ENCODE data around the gene EFNB1.

The EFNB1 gene

DNA sequence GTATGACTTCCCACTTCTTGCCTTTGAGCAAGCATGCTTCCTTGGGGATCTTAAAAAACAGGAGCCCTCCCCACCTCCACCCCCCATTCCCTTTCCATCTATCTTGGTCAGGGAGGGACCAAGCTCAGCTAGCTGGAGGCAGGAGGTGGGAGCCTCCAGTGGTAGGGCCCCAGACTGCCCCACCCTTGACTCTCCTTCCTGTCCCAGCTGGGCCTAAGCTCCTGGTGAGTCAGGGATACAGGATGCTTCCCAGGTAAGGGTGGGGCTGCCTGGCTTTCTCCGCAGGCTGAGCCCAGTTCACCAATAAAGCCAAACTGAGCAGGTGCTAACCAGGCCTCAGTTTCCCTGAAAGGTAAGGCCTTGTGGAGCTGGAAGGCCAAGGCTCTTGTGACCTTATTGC is 15.2 kb downstream of the EFNB1 start:
- no peak for DNase-seq (ENCODE audit: low spot score)

DNA sequence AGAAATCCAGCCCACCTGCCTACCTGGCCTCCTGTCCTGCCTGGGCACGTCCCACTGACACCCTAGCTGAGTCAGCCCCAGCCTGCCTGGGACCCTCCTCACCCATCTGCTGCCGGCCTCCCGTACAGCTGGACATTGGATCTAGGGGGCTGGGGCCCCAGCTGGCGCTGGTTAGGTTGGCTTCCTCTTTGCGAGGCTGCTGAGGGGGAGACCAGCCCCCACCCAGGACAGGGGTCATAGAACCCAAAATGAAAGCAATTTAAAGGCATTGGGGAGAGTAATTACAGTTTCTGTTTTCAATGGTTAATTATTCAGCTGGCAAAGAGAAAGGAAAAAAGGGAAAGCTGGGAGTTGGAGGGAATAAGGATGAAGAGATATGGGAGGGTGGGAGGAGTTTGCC is 15.8 kb downstream of the EFNB1 start:
- no peak for DNase-seq (ENCODE audit: low spot score)

DNA sequence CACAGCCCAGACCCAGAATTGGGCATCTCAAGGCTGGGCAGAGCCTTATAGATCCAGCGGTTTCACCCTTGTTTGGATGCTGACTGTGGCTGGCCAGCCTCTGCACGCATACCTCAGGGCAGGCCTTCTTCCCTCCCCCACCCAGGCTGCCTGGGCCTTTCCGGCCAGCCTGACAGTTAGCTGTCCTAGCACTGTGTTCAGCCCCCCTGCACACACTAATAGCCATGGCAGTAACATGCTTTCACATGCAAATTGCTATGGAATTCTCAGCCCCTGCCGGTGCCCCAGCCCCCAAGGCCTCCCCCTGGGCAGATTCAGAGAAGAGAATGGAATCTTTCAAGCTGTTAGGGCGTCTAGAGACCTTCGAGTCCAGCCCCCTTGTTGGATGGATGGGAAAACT is 17.7 kb downstream of the EFNB1 start:
- no peak for DNase-seq (ENCODE audit: low spot score)

DNA sequence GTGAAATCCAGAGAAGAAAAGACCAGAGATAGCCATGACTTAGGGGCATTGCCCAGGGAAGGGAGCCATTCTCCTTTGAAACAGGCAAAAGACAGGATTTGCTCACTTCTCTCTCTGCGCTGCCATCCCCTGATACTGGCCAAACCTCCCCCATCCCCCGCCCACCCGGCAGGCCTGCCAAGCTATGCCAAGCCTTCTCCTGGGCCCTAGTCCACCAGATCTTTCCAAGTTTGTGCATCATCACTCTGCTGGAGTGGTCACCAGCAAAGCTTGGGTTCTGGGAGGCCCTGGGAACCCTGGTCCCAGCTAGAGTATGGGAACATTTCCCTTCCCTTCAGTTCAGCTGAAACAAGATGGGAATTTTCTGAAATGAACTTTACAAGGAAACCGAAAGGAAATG is 18.4 kb downstream of the EFNB1 start:
- no peak for DNase-seq (ENCODE audit: low spot score)

DNA sequence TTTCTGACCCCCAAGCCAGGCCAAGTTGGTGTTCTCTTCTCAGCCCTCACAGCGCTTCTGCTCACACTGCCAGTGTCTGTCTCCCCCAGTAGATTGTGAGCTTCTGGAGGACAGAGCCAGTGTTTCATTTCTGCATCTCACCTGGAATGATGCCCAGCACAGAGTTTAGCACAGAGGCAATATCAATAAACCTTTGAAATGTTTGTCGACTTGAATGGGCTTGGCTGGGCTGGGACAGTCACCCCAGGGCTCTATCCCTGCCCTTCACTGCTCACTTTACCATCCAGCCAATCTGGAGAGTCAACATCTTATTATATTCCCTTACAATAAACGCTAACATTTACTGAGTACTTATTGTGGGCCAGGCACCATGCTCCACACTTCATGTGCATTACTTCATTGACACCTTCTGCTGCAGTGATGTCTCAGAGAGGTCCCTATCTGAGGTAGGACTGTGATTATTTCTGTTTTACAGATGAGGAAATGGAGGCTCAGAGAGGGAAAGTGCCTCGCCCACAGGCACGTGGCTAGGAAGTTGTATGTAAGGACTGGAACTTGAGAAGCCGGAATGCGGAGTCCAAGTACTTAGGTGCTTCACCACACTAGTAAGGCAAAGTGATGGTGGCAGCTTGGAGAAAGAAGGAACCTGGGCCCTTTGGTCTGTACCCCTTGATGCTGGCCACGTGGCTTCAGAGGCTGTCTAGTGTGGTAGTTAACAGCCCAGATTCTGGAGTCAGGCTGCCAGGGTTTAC is 19.5 kb downstream of the EFNB1 start:
- DNase-seq (ENCODE audit: low spot score): no peak

DNA sequence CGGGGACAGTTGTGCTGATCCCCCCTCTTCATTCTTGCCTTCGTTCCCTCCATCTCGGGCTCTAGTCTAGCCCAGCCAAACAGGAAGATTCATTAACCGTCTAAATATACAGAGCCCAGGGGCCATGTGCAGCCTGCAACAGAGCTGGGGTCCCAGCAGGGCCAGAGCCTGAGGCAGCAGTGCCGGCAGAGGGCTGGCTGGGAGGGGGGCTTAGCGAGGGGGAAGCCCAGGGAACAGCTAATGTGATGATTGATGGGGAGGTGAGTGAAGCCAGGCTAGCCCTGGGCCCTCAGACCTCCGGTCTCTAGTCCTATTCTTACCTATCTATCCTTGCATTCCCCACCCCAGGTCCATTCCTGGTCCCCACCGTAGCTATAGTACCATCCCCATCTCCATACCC is 22.3 kb downstream of the EFNB1 start:
- DNase-seq (ENCODE audit: low spot score): no peak

DNA sequence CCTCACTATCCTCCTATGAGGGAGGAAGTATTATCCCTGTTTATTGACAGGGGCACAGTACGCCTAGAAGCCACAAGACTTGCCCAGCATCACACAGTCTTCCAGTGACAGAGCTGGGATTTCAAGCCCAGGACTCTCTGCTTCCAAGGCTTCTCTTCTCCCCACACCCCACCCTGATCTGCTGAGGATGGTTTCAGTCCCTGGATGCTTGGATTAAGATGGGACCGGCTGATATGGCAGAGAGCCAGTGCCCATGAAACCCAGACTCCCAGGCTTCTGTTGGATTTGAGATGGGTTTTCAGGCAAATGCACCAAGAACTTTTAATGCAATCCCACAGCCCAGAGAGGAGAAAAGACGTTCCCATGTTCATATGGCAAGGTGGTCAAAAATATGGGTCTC is 23.2 kb downstream of the EFNB1 start:
- no peak for DNase-seq (ENCODE audit: low spot score)

DNA sequence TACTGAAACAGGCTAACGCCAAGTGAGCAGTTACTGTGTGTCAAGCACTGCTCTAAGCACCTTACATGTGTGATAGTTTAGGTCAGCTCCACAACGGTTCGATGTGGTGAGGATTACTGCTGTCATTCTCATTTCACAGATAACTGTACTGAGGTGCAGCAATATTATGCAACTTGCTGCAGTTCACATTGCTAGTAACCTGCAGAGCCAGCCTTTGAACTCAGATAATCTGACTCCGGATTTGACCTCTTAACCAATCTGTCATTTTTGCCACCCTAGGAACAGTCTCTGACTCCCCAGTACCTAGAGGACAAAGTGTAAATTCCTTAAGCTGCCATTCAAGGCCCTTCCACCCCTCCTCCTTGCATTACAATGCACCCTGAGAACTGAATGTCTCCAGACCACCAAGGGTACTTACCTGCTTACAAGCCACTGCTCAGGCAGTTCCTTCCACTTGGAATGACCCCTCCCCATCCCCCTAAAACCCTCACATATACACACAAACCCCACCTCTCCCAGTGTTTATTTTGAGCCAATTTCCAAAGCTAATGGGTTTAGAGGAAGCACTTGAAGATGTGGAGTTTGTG is 24.9 kb downstream of the EFNB1 start:
- no peak for DNase-seq (ENCODE audit: low spot score)

DNA sequence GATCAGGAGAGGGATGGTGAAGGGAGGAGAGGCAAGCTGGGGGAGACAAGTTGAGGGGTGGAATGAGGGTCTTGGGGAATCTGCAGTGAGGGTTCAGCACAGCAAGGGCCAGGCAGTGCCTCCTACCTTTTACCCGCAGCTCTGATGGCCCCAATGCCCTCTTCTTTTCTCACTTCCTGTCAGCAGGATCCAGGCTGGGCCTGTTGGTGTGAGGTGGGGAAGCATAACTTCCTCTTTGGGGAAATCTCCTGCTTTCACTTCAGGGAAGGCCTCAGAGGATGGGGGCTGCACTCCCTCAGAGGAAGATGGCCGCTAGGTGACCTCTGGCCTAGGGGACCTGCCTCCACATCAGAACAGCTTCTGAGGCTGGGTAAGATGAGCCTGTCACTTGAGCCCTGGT is 36.5 kb downstream of the EFNB1 start:
- no peak for DNase-seq (ENCODE audit: low spot score)

DNA sequence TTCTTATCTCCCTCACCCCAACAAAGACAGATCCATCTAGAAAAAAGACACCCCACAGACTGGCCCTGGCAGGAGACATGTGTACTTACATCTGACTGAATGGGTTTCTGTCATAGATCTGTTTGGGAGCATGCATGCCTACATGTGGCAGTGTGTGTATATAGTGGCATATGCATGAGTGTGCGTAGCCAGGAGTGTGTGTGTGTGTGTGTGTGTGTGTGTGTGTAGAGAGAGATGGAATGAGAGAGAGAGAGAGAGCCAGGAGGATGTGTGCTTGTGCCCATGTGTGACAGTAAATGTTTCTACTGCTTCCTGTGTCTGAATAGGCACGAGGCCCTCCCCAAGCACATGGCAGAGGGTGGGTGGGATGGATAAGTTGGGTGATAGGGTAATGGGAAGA is 37.1 kb downstream of the EFNB1 start:
- DNase-seq (ENCODE audit: low spot score): no peak

DNA sequence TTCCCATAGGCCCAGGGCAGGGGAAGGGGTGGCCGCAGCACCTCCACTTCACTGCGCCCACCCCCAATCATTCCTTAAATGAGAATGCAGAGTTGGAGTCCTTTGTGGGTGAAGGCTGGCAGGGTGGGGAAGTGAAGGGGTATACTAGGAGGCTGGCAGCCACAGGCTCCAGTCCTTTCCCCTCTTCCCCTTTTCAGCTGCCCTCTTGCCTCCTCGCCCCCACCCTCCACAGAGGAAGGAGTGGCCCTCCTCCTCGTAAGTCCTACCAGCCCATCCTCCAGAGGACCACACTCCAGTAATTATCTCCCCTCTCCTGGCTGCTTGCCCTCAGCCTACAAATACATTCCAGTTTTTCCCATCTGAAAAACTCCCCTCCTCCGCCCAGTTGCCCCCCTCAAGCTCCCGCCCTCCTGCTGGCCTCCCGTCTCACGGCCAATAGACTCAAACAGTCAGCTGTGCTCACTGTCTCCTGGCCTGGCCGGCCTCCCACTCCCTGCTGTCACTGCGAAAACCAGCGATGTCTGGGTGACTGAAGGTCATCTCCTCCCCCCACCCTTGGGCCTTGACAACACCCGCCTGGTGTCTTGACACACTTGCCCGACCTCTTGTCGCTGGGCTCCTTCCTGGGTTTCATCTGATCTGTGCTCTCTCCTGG is 38.8 kb downstream of the EFNB1 start:
- DNase-seq (ENCODE audit: low spot score): no peak

DNA sequence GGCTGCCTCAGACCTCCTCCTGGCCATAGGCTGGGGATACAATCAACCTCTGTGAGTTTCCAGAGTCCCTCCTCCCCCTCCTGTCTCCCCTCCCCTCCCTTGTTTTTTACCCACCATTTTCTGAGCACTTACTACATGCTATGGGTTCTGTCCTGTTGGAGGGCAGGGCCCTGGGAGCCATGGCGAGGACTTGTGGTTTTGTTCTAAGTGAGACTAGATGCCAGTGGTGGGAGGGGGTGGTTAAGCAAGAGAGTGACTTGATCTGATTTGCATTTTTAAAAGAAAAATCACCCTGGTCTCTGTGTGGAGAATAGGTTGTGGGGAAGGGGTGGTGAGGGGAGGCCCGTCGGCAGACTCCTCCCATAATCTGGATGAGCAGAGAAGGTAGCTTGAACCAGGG is 39.5 kb downstream of the EFNB1 start:
- no peak for DNase-seq (ENCODE audit: low spot score)

DNA sequence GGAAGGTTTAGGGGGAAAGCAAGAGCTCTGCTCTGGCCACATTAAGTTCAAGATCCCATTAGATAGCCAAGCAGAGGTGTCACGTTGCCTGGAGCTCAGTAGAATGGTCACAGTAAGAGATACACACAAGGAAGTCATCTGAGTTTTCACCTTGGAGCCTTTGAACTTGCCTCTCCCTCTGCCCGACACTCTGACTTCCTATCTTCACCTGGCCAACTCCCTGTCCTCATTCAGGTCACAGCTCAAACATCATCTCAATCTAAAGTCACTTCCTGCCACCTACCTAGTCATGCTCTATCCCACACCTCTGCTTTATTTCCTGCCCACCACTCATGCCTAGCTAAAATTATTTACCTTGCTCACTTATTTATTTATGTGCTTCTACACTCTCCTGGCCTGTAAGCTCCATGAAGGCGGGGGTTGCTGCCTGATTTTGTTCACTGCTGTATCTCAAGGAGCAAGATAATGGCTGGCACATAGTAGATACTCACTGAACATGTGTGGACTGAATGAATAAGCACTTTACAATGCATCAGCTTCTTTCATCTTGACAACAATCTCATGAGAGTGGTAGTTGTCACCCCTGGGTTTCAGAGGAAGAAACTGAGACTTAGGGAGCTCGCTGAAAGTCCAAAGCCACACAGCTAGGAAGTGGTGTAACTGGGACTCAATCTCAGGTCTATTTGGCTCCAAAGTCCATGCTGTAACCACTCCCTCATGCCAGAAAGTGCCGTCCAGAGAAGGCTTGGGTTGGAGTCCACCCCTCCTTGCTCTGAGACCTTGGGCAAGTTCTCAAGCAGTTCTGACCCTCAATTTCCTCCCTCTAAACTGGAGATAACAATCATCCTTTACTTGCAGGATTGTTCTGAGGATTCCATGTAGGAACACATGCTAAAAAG is 40.3 kb downstream of the EFNB1 start:
- no peak for DNase-seq (ENCODE audit: low spot score)

DNA sequence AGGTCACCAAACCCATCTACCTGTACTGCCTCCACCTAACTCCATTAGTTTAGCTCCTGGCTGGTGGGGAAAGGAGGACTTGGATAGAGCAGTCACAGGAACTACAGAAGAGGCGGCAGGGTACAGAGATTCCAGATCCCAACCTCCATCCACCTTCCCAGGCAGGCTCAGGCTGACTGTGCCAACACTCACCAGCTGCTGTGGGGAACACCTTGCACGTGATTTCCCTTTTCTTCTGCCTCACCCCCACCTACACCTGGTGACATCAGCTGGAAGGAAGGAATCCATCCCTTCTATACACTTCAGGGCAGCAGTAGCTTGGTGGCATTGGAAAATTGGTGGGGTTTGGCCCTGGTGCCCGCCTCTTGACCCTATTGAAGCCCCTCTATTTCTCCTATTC is 41.5 kb downstream of the EFNB1 start:
- no peak for DNase-seq (ENCODE audit: low spot score)

DNA sequence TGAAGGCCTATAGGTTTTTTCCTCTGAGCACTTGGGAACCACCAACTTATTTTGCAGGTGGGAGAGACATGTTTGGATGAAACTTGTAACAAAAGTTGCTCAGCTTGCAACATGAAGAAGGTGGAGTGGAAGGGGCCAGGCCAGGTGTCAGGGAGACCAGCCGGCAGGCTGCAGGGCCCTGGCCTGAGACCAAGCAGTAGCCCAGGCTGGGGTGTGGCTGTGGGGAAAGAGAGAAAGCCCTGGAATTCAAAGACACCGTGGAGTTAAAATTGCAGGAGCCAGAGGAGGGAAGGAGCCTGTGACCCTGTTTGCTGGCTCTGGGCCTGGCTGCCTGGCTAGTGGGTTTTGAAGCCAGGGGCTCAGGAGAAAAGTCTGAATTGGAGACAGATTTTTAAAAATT is 43.4 kb downstream of the EFNB1 start:
- no peak for DNase-seq (ENCODE audit: low spot score)

DNA sequence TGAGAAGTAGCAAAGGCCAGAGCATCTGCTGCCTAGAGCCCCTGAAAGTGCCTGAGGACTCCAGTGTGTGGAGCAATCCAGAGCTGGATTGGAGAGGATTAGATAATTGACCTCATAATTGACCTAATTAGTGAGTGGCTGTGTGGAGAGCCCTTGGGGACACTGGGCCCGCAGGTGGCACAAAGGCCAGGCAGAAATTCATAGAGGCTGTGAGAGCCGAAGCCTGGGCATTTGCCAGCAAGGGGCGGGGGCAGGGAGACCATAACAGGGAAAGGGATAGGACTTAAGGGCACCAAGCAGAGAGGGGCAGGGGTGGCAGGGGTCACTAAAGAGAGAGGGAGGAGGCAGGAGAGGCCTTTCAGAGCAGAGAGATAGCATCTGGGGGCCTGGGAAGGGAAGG is 45.3 kb downstream of the EFNB1 start:
- DNase-seq (ENCODE audit: low spot score): no peak

DNA sequence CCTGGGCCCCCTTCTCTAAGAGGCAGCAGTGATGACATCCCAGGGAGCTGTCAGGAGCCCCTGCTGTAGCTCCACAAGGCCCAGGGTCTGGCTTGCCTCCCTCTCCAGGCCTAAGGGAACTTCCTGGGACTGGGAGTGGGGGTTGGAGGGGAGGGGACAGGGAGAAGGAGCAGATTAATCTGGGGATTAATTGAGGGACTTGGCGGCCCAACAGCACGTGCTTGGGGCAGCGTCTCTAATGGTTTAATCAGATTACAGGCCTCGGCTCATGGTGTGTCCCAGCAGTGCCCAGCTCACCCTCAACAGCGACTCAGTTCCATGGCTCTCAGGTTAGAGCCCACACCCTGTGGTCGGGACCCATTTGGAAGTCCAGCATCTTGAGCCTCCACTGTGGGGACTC is 47.9 kb downstream of the EFNB1 start:
- DNase-seq (ENCODE audit: low spot score): no peak

DNA sequence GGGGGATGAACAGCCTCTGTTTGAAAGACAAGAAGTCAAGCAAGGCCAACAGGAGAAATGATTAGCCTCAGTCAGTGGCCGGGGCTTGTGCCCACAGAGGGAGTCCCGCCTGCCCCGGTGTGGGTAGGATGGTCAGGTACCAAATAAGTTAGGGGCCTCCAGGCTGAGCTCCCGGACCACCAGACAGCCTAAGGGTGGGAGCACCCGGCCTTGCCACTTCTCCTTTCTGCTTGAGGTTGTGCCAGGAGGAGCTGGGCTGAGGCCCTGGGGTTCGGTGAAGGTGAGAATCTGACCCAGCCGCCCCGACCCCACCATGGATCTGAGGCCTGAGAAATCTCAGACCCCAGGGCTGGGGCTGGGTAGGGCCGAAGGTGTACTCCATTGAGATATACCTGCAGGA is 48.8 kb downstream of the EFNB1 start:
- no peak for DNase-seq (ENCODE audit: low spot score)

DNA sequence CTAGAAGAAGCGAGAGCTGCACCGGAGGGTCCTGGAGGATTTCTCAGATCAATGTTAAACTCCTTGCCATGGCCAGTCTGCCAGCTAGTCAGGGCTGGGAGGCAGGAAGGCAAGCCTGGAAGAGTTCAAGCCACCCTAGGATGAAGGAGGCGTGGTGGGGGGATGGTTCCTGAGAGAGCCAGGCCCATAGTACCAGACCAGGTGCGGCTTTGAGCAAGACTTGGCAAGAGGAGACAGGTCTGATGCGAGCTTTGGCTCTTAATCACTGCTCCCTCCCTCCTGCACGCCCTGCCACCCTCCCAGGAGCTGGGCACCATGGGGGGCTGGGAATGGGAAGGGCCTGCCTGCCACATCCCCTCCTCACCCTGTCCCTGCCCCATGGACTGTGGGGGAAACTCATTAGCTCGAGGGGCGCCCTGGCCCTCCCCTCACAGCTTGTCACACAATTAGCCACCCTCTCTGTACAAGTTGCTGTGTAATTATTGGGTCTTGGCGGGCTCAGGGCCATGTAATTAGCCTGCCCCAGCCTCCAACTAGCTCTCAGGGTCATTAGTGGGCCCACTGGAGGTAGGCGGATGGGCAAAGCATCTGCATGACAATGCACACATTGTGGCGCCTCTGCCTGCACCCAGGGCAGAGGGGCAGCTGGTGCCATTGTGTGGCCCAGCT is 50.3 kb downstream of the EFNB1 start:
- no peak for DNase-seq (ENCODE audit: low spot score)

DNA sequence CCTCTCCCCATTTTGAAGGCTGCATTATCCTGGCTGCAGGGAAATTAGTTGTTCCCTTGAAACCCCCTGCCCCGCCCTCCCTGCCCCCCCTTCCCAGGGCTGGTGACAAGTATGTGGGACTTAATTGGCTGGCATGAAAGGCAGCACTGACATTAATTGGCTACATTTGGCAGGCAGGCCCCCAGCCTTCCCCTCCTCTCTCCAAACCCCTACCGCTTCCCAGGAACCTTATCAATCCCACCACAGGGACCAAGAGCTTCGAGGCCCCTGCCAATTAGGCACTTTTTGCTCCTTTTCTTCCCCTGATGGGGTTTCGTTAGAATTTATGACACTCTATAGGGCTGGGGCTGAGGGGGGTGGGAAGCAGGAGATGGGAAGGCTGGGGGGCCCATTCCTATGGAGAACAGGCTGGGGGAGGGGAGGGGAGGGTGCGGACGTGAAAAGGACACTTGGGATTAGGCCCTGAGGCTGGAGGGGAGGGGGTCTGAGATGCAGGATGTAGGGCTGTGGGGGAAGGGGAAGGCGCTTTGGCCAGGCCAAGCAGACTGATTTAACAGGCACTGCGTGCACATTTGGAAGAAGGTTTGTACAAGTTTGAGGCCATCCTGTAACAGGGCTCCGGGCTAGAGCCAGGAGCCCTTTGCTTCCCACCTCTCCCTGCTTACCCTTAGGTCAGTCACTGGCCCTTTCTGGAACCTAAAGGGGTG is 52.2 kb downstream of the EFNB1 start:
- no peak for DNase-seq (ENCODE audit: low spot score)

DNA sequence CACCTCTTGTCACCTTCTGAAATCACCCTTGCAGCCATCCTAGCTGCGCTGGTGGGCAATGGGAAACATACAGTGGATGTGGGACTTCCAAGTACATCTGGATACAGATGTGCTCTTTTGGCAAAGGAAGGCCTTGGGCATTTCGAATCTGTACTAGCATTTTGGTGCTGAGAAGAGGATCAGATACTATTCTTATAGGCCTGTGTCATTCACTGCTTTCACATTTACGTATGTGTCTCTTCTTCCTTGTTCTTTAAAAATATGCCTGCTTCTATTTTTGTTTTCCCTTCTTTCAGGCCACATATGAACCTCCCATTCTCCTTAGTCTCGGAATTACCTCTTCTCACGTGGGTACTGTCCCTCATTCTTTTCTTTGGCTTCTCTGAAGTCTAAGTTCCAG is 53.1 kb downstream of the EFNB1 start:
- DNase-seq (ENCODE audit: low spot score): no peak

DNA sequence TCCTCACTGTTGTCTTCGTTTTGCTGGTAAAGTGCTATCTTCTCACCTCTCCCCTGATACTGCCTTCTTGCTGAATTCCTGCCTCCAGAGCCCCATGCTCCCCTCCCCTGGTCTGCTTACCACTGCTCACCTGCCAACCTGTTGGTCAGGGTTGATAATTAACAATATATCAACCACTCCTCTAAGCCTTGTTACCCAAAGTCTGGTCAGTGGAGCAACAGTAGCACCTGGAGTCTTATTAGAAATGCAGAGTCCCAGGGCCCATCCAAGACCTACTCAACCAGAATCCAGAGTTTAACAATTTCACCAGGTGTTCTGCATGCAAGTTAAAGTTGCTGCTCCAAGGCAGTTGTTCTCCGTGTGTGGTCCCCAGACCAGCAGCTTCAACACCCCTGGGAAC is 55.0 kb downstream of the EFNB1 start:
- no peak for DNase-seq (ENCODE audit: low spot score)
